Left ventricle myocardium inferior (tissue), 1 donor: ENCODE results near the gene SOST. TPM values are rescaled to one million over a fixed set of nuclear protein-coding genes. Genes with fewer than 3 reads are reported as not detected.

Experiments
- DNase-seq: peaks from one replicate; pipeline ENCODE4 v3.0.0-alpha.2; 2020
- H3K27ac ChIP-seq: fragments of 200-600 bp; replicated peaks from 2 replicates; pipeline ENCODE4 v1.8.0; 2021
- H3K27me3 ChIP-seq: fragments of 200-600 bp; 2 replicates; pipeline ENCODE4 v1.8.0; 2021; ENCODE audit warnings: low read depth
- H3K36me3 ChIP-seq: fragments of 200-600 bp; 2 replicates; pipeline ENCODE4 v1.8.0; 2021
- H3K4me1 ChIP-seq: fragments of 200-600 bp; 2 replicates; pipeline ENCODE4 v1.8.0; 2021
- H3K4me3 ChIP-seq: fragments of 200-600 bp; 2 replicates; pipeline ENCODE4 v1.8.0; 2021; ENCODE audit warnings: mild to moderate bottlenecking, moderate library complexity
- H3K9me3 ChIP-seq: fragments of 200-600 bp; replicated peaks from 2 replicates; pipeline ENCODE4 v1.8.0; 2021
- CTCF ChIP-seq: fragments of 200-600 bp; IDR thresholded peaks from 2 replicates; pipeline ENCODE4 v1.8.0; 2021; ENCODE audit warnings: antibody characterized with exemption, mild to moderate bottlenecking, borderline replicate concordance
- intact Hi-C: fragments of 100-400 bp; cut with micrococcal nuclease; formaldehyde crosslinking; loops from one replicate; pipeline ENCODE4 v1.11.0; 2022
- total RNA-seq: library from RNA; stranded (reverse); fragmentation: NEBNext Ultra II Directional; extraction: Animal tissue kit (Norgen Biotek cat#: 25700); gene quantifications from one replicate; pipeline ENCODE4 v1.2.1, GENCODE V29; 2021
- donor health status: DM: no; HTN: yes; CAD: no; lungs with severe emphysema.

SOST gene
- total RNA-seq, 1 donor from 2014 or later: 0.14 TPM

GRCh38 chr17:43789482-43789881 lies 30.9 kb upstream of the SOST start:
- intact Hi-C loops: loop anchor here (10.0 kb wide), 1 partner anchor 55 kb away; the partner anchor contains the start of gene CD300LG
- H3K9me3 ChIP-seq: peaks cover 5% of the 10 kb centered on the region
- no peaks in the 10 kb centered on the region for H3K36me3 ChIP-seq

GRCh38 chr17:43788540-43788939 lies 29.9 kb upstream of the SOST start:
- H3K36me3 ChIP-seq: no peaks in the 10 kb centered on the region
- no peak for TF ChIP-seq CTCF
- peaks cover 3% of the 10 kb centered on the region for H3K4me1 ChIP-seq
- intact Hi-C loops: loop anchor here (10.0 kb wide), 1 partner anchor 56 kb away; the partner anchor contains the start of gene CD300LG
- no peak for DNase-seq
- no peak overlapping the region for H3K27ac ChIP-seq
- H3K27me3 ChIP-seq: no peaks in the 10 kb centered on the region
- H3K9me3 ChIP-seq: peaks cover 5% of the 10 kb centered on the region
- no peak overlapping the region for H3K4me3 ChIP-seq

More at GRCh38 chr17:43789482-43789881, 30.9 kb upstream of the SOST start:
- Histone ChIP-seq H3K27ac (no peak overlapping the region), H3K4me3 (no peak overlapping the region), H3K27me3 (no peaks in the 10 kb centered on the region), H3K4me1 (peaks cover 3% of the 10 kb centered on the region)
- no peak for DNase-seq
- TF ChIP-seq CTCF: no peak

GRCh38 chr17:43787728-43788127 lies 29.1 kb upstream of the SOST start:
- Histone ChIP-seq H3K27ac (no peak overlapping the region), H3K9me3 (peaks cover 2% of the 10 kb centered on the region), H3K4me3 (no peak overlapping the region), H3K27me3 (no peaks in the 10 kb centered on the region), H3K4me1 (peaks cover 3% of the 10 kb centered on the region), H3K36me3 (no peaks in the 10 kb centered on the region)
- DNase-seq: no peak
- no peak for TF ChIP-seq CTCF
- intact Hi-C loops: loop anchor here (10.0 kb wide), 1 partner anchor 57 kb away; the partner anchor contains the start of gene CD300LG

GRCh38 chr17:43784628-43785101 lies 26.1 kb upstream of the SOST start:
- Histone ChIP-seq H3K27me3 (no peaks in the 10 kb centered on the region), H3K4me3 (no peak overlapping the region), H3K36me3 (no peaks in the 10 kb centered on the region), H3K9me3 (no peaks in the 10 kb centered on the region), H3K4me1 (peaks cover 5% of the 10 kb centered on the region), H3K27ac (no peak overlapping the region)
- TF ChIP-seq CTCF: no peak
- intact Hi-C loops: loop anchor here (10.0 kb wide), 1 partner anchor 60 kb away; the partner anchor contains the start of gene CD300LG
- no peak for DNase-seq

GRCh38 chr17:43784068-43784467 lies 25.5 kb upstream of the SOST start:
- Histone ChIP-seq H3K4me3 (no peak overlapping the region), H3K36me3 (no peaks in the 10 kb centered on the region), H3K27me3 (no peaks in the 10 kb centered on the region), H3K9me3 (no peaks in the 10 kb centered on the region), H3K4me1 (peaks cover 11% of the 10 kb centered on the region), H3K27ac (no peak overlapping the region)
- intact Hi-C loops: loop anchor here (10.0 kb wide), 1 partner anchor 61 kb away; the partner anchor contains the start of gene CD300LG
- TF ChIP-seq CTCF: no peak
- DNase-seq: no peak
